Adrenal gland (tissue), 5 donors: ENCODE results near the gene MAGEB17.

Source experiments
- POLR2A ChIP-seq, 2 donors: fragments of 450-650 bp; IDR thresholded peaks; one replicate each; pipeline ENCODE4 v1.6.1; 2017; ENCODE audit warnings: antibody characterized with exemption in 2 of 2, mild to moderate bottlenecking in 2 of 2, moderate library complexity in 1 of 2
- TF ChIP-seq, protein P1 (sequence below), 6 experiments: fragments of 450-650 bp in 4 of 6; fragments of 200-600 bp in 2 of 6; sonication (generic) in 1 of 6; IDR thresholded peaks; 1 replicate in 5 of 6; 2 replicates in 1 of 6; pipeline versions ENCODE4 v1.5.1 to v1.8.0; 2016 to 2021; ENCODE audit warnings: antibody characterized with exemption in 6 of 6, mild to moderate bottlenecking in 2 of 6, moderate library complexity in 1 of 6
- donor health status: DM: no; HTN: no; CAD: no.

- TF ChIP-seq, protein P1, sequence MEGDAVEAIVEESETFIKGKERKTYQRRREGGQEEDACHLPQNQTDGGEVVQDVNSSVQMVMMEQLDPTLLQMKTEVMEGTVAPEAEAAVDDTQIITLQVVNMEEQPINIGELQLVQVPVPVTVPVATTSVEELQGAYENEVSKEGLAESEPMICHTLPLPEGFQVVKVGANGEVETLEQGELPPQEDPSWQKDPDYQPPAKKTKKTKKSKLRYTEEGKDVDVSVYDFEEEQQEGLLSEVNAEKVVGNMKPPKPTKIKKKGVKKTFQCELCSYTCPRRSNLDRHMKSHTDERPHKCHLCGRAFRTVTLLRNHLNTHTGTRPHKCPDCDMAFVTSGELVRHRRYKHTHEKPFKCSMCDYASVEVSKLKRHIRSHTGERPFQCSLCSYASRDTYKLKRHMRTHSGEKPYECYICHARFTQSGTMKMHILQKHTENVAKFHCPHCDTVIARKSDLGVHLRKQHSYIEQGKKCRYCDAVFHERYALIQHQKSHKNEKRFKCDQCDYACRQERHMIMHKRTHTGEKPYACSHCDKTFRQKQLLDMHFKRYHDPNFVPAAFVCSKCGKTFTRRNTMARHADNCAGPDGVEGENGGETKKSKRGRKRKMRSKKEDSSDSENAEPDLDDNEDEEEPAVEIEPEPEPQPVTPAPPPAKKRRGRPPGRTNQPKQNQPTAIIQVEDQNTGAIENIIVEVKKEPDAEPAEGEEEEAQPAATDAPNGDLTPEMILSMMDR (IDR thresholded peaks at IDR 0.05): no peak
- no peak for TF ChIP-seq POLR2A (IDR thresholded peaks at IDR 0.05)
Observed at GRCh38 chrX:16171944-16172343, 4.7 kb downstream of the MAGEB17 start.
